Upper lobe of right lung (tissue), 1 donor: ENCODE data around the gene CNTNAP5. TPM values are rescaled to one million over a fixed set of nuclear protein-coding genes. Genes with fewer than 3 reads are reported as not detected.
A peak's percentile ranks its signal among the peaks of the same experiment; 100 is the strongest.

Experiments used
- ATAC-seq: fragments of 200-7000 bp; cut with Tn5 transposase; one replicate; pipeline ENCODE4 v1.9.1; 2020; ENCODE audit warnings: mild to moderate bottlenecking, moderate library complexity
- DNase-seq: peaks from one replicate; pipeline ENCODE4 v3.0.0-alpha.2; 2020
- H3K27ac ChIP-seq: fragments of 200-600 bp; one replicate; pipeline ENCODE4 v1.8.0; 2022
- H3K27me3 ChIP-seq: fragments of 200-600 bp; one replicate; pipeline ENCODE4 v1.8.0; 2022; ENCODE audit warnings: mild to moderate bottlenecking
- H3K36me3 ChIP-seq: fragments of 200-600 bp; one replicate; pipeline ENCODE4 v1.8.0; 2022
- H3K4me1 ChIP-seq: fragments of 200-600 bp; one replicate; pipeline ENCODE4 v1.8.0; 2022
- H3K4me3 ChIP-seq: fragments of 200-600 bp; one replicate; pipeline ENCODE4 v1.8.0; 2022; ENCODE audit warnings: mild to moderate bottlenecking
- H3K9me3 ChIP-seq: fragments of 200-600 bp; one replicate; pipeline ENCODE4 v1.8.0; 2022
- CTCF ChIP-seq: fragments of 200-600 bp; IDR thresholded peaks from one replicate; pipeline ENCODE4 v1.8.0; 2022; ENCODE audit warnings: antibody characterized with exemption
- intact Hi-C: fragments of 100-400 bp; cut with DNase I; formaldehyde crosslinking; loops from one replicate; pipeline ENCODE4 v1.11.0; 2022
- total RNA-seq: library from RNA; stranded (reverse); fragmentation: NEBNext Ultra II Directional; extraction: Animal tissue kit (Norgen Biotek cat#: 25700); gene quantifications from one replicate; pipeline ENCODE4 v1.2.1, GENCODE V29; 2021
- donor health status: DM: no; HTN: yes; CAD: no; lungs with severe emphysema.

Gene CNTNAP5
- total RNA-seq, 1 donor from 2014 or later: not detected

GRCh38 chr2:124704071-124704925 is 679.2 kb downstream of the CNTNAP5 start:
- H3K36me3 ChIP-seq: no peaks in the 10 kb centered on the region
- no peak for ATAC-seq

GRCh38 chr2:124708661-124709060 is 683.6 kb downstream of the CNTNAP5 start:
- no peaks in the 10 kb centered on the region for H3K27me3 ChIP-seq
- intact Hi-C loops: no loop called here
- H3K36me3 ChIP-seq: no peaks in the 10 kb centered on the region
- no peaks in the 10 kb centered on the region for H3K4me1 ChIP-seq
- no peak for TF ChIP-seq CTCF
- no peak overlapping the region for H3K4me3 ChIP-seq
- ATAC-seq (no peak), DNase-seq (no peak)
- no peak overlapping the region for H3K27ac ChIP-seq
- no peaks in the 10 kb centered on the region for H3K9me3 ChIP-seq

More at GRCh38 chr2:124704071-124704925, 679.2 kb downstream of the CNTNAP5 start:
- no peak overlapping the region for H3K4me3 ChIP-seq
- TF ChIP-seq CTCF: no peak
- H3K27ac ChIP-seq: no peak overlapping the region
- no peaks in the 10 kb centered on the region for H3K27me3 ChIP-seq
- no peak for DNase-seq
- H3K4me1 ChIP-seq: no peaks in the 10 kb centered on the region
- intact Hi-C loops: no loop called here
- no peaks in the 10 kb centered on the region for H3K9me3 ChIP-seq

- no peak overlapping the region for H3K27ac ChIP-seq
- H3K9me3 ChIP-seq: no peaks in the 10 kb centered on the region
- no peaks in the 10 kb centered on the region for H3K36me3 ChIP-seq
- ATAC-seq: peak; percentile 69
- no peak for TF ChIP-seq CTCF
- intact Hi-C loops: no loop called here
- no peak for DNase-seq
- H3K27me3 ChIP-seq: no peaks in the 10 kb centered on the region
- H3K4me3 ChIP-seq: no peak overlapping the region
- no peaks in the 10 kb centered on the region for H3K4me1 ChIP-seq
These were observed 688.9 kb downstream of the CNTNAP5 start for GRCh38 chr2:124713969-124714368.

GRCh38 chr2:124725187-124725586 is 700.1 kb downstream of the CNTNAP5 start:
- intact Hi-C loops: no loop called here

GRCh38 chr2:124740636-124741035 is 715.5 kb downstream of the CNTNAP5 start:
- Histone ChIP-seq H3K36me3 (no peaks in the 10 kb centered on the region), H3K9me3 (no peaks in the 10 kb centered on the region), H3K27me3 (no peaks in the 10 kb centered on the region), H3K27ac (no peak overlapping the region), H3K4me1 (no peaks in the 10 kb centered on the region), H3K4me3 (no peak overlapping the region)
- ATAC-seq (no peak), DNase-seq (no peak)
- intact Hi-C loops: no loop called here
- TF ChIP-seq CTCF: no peak

More at GRCh38 chr2:124725187-124725586, 700.1 kb downstream of the CNTNAP5 start:
- DNase-seq (no peak), ATAC-seq (no peak)
- H3K4me1 ChIP-seq: no peaks in the 10 kb centered on the region
- H3K36me3 ChIP-seq: no peaks in the 10 kb centered on the region
- H3K4me3 ChIP-seq: no peak overlapping the region
- no peaks in the 10 kb centered on the region for H3K9me3 ChIP-seq
- TF ChIP-seq CTCF: no peak
- H3K27me3 ChIP-seq: no peaks in the 10 kb centered on the region
- H3K27ac ChIP-seq: no peak overlapping the region
